HG03521 (cell line): ENCODE measurements around the gene ST8SIA1.
"Not testable (repeated sequence)": the region's sequence is repeated elsewhere in the genome, so short reads cannot be mapped to it uniquely, and the experiment has no call there.

Experiments
- ATAC-seq: cut with Tn5 transposase; IDR thresholded peaks from one replicate; pipeline ENCODE4 v1.9.1; 2021; ENCODE audit warnings: mild to moderate bottlenecking, moderate library complexity; ENCODE audit not compliant: unreplicated experiment

ST8SIA1 gene

DNA sequence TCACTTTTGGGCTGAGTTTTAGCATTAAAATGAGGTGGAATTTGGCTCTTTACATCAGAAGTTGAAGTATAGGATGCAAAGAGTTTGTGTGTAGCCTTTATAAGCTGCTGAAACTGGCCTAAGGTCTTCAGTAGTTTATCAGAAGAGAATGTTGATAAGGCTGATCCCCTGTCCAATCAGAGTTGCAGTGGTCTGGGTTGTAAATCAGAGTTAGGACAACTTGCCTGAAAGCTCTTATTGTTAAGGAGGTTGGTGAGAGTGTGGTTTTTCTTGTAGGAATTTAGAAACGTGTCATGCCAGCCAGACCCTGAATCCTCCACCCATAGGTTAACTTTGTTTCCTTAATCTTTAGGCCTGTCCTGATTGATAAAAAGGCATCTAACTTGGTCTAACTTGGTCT, 143.5 kb downstream of the ST8SIA1 start:
- no peak for ATAC-seq

DNA sequence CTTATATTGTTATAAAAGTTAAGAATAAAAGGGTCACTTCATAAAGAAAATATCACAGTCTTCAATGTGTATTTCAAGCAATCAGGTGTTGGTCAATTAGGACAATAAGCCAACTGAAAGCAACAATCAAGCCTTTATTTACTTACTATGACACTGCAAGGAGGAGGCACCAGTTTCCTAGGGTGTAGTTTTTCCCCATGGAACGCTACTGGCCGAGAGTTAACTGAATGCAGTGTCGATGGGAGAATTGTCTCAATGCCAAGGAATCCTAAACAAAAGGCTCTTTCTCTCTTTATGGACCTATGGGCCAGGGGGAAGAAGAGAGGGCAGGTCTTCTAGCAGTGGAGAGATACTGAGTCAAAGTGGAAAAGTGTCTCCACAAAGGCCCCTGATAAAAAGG, 146.1 kb downstream of the ST8SIA1 start:
- no peak for ATAC-seq

- ATAC-seq, result no peak
Observed at GRCh38 chr12:22180705-22181104, 153.8 kb downstream of the ST8SIA1 start.

DNA sequence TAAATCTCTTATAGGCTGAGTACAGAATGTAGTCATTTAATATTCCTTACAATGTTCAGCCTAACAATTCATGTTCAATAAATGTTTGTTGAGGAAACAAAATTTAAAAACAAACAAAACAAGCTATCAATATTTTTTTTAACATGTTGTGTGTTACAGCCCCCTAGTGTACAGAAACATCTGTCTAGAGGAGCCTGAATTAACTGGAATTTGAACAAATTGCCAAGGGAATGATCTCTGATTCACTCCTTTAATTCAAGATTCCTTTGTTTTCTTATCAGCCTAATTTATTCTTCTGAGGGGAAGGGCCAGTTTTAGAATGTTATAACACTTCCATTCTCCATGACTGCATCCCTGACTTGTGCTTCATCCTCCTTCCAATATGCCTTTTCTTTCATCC, 161.3 kb downstream of the ST8SIA1 start:
- ATAC-seq, result no peak

- ATAC-seq, result no peak
Observed at GRCh38 chr12:22172501-22172900, 162.0 kb downstream of the ST8SIA1 start.

GRCh38 chr12:22169376-22169775, 165.1 kb downstream of the ST8SIA1 start:
- no peak for ATAC-seq

DNA sequence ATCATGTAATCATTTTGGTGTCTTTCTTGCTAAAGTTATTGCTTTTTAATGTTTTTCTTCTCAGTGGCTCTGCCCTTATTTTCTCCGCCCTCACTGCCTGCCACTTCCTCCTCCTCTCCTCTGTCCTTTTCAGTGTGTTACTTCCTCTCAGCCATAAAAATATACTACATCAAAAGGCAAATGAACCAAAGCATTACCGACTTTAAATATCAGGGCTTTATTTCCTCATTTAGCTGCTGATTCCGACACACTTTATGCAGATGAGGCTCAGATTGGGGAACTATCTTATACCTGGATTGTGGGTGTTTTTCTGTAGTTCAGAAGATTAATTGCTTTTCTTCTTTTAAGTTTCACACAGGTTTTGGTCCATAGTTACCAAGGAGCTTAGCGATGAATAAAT, 170.4 kb downstream of the ST8SIA1 start:
- ATAC-seq, result no peak

DNA sequence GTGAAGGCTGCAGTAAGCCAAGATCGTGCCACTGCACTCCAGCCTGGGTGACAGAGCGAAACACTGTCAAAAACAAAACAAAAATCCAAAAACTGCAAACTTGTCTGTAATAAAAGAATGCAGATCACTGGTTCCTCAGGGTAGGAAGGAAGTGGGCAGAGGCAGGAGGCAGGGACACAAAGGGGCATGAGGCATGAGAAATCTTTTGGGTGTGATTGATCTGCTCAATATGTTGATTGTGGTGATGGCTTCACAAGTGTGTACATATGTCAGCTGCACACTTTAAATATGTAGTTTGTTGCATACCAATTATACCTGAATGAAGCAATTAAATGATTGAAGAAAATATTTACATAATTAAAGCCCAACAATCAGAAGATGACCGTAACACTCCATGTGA, 170.9 kb downstream of the ST8SIA1 start:
- no peak for ATAC-seq

DNA sequence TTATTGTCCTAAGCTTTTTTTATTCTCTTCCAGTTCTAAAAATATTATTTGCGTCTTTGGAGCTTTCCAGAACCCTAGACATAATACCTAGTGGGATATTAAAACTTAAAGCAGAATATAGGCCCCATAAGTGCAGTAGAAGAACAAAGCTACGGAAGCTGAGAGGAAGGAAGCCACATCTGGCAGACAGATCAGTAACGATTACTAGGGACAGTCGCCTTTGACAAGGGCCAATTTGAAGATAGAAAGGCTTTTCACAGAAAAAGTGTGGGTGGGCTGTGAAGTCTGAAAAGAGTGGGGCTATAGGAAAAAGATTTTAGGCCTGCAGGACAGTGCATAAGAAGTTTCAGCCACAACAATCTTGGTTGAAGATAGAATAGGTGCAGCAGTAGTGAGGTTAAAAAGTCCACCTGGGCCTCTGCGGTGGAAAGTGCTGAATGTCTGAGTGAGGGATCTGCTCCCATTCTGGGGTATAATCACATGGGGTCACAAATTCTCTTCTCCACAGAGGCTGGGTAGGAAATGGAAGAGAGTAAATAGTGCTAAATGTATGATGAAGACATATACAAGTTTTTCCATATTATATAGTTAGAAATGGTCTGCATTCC, 174.0 kb downstream of the ST8SIA1 start:
- no peak for ATAC-seq

GRCh38 chr12:22149286-22149685, 185.2 kb downstream of the ST8SIA1 start:
- ATAC-seq, result not testable (repeated sequence)

DNA sequence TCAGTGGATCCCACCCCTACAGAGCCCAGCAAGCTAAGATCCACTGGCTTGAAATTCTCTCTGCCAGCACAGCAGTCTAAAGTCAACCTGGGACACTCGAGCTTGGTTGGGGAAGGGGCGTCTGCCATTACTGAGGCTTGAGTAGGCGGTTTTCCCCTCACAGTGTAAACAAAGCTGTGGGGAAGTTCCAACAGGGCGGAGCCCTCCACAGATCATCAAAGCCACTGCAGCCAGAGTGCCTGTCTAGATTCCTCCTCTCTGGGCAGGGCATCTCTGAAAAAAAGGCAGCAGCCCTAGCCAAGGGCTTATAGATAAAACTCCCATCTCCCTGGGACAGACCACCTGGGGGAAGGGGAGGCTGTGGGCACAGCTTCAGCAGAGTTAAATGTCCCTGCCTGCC, 187.8 kb downstream of the ST8SIA1 start:
- ATAC-seq, result not testable (repeated sequence)
